Activated T-helper 1 cell treated with Interleukin-2 at 50 U/mL for 16 hours (primary cell): ENCODE measurements around the gene SYT1.
"Not testable (repeated sequence)": the region's sequence is repeated elsewhere in the genome, so short reads cannot be mapped to it uniquely, and the experiment has no call there.

ENCODE experiments used
- DNase-seq: peaks from one replicate; pipeline ENCODE4 v3.0.0-alpha.2; 2020; ENCODE audit warnings: low read depth

Gene SYT1

DNA sequence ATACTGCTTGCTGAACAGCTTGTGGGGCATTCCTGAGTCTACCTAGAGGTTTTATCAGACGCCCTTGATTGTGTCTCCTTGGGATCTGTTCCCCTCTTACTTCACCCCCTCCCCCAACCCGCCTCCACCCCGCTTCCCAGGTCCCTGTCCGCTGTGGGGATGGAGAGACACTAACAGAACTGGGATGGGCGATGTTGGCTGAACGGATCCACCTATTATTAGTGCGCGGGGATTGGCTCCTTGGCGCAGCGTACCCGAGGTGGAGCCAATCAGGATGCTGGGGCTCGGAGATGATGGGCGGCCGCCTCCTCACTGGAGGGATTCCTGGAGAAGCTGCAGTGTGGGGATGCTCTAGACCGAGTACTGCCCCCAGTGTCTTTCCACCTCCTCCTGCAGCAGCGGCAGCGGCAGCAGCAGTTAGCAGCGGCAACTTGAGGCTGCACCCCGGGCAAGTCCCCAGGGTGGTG is at the start of gene SYT1:
SYT1 (plus strand) TSS at position 372 of the 467 bp plus-strand sequence.
- no peak for DNase-seq

DNA sequence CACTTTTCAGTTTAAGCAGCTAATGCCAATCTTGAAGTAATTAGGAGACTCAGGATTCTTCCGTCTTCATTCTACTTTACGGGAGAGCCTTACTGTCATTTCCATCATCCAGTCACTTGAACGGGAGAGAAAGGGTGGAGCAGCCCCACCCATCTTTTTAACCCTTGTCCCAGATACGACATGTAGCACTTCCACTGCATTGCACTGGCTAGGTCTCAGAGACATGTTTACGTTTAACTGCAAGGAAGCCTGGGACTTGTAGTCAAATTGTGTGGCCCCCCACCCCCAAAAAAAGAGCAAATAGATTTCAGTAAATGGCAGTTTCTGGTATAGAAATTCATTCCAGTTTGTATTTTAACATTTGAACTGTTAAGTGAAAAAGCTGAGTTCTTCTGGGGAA is 46.1 kb upstream of the SYT1 start:
- no peak for DNase-seq

DNA sequence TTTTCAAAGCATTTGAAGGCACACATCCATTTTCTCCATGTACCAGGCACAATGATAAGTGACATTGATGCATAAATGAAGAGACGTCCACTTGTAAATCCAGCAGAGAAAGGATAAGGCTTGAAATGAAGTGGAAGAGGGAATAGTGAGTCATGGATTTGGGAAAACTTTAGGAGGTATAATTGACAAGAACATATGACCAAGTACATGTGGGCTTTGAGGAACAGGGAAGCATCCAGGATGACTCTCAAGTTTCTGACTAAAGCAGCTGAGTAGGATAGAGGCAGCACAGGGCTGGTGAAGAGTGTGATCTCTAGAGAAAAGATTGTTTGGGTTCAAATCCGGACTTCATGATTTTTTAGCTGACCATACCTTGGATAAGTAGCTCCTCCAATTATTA is 43.6 kb upstream of the SYT1 start:
- no peak for DNase-seq

DNA sequence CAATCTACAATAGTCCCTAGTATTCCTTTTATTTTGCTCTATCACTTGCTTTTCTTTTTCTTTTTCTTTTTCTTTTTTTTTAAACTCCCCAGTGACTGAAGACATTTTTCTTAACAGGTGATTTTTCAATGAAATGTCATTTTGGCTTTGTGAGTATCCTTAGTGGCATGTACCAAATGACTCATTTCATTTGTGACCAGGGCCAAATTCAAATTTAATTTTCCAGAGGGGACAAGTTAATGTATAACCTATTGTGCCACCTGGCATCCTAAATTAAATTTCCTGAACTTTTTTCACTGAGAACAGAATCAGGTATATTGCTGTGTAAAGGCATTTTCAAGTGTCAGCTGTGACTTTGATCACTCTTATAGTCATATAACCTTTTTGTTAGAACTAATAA is 39.7 kb upstream of the SYT1 start:
- DNase-seq = no peak

DNA sequence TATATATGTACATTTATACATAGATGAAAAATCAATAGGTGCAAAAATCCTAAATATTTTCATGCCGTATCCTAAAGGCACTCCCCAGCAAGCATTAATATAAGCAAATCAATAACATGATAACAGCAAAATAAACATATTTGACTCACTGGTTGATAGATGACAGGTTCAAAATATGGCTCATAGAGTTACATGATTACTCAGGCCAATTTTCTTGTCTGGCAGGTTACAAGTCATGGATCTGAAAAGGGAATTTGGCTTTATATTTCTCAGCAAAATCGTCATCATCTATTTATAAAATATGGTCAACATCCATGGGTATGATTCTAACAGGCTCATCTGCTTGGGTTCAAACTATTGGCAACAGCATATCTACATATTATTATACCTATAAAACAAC is 34.9 kb upstream of the SYT1 start:
- no peak for DNase-seq

DNA sequence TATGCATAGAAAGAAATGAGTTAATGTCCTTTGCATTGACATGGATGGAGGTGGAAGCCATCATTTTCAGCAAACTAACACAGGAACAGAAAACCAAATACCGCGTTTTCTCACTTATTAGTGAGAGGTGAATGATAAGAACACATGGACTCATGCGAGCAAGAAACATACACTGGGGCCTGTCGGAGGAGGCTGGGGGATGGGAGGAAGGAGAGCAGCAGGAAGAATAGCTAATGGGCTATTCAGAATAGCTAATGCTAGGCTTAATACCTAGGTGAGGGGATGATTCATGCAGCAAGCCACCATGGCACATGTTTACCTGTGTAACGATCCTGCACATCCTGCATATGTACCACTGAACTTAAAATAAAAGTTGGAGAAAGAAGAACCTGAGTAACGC is 29.1 kb upstream of the SYT1 start:
- DNase-seq = no peak

DNA sequence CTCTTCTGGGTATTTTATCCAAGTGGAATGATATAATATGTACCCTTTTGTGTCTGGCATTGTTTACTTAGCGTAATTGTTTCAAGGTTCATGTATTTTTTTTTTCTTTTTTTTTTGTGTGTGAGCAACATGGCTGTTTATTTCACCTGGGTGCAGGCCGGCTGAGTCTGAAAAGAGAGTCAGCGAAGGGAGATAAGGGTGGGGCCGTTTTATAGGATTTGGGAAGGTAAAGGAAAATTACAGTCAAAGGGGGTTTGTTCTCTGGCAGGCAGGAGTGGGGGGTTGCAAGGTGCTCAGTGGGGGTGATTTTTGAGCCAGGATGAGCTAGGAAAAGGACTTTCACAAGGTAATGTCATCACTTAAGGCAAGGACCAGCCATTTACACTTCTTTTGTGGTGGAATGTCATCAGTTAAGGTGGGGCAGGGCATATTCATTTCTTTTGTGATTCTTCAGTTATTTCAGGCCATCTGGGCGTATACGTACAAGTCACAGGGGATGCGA is 24.0 kb upstream of the SYT1 start:
- DNase-seq = not testable (repeated sequence)

DNA sequence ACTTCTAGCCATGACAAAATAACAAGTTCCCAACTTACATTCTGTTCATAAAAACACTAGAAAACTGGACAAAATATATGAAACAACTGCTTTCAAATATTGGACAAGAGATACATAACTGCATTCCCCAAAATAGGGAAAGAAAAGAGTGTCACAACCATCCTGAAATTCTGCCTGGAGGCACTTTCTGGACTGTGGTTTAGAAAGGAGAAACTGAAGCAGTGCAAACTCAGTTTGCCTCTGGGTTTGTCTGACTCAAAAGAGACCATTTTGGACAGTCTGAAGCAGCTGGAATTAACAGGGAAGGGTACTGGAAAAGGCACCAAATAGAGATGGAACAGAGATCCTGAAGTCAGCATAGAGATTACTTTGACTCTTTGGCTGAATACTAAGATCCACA is 11.3 kb upstream of the SYT1 start:
- no peak for DNase-seq

DNA sequence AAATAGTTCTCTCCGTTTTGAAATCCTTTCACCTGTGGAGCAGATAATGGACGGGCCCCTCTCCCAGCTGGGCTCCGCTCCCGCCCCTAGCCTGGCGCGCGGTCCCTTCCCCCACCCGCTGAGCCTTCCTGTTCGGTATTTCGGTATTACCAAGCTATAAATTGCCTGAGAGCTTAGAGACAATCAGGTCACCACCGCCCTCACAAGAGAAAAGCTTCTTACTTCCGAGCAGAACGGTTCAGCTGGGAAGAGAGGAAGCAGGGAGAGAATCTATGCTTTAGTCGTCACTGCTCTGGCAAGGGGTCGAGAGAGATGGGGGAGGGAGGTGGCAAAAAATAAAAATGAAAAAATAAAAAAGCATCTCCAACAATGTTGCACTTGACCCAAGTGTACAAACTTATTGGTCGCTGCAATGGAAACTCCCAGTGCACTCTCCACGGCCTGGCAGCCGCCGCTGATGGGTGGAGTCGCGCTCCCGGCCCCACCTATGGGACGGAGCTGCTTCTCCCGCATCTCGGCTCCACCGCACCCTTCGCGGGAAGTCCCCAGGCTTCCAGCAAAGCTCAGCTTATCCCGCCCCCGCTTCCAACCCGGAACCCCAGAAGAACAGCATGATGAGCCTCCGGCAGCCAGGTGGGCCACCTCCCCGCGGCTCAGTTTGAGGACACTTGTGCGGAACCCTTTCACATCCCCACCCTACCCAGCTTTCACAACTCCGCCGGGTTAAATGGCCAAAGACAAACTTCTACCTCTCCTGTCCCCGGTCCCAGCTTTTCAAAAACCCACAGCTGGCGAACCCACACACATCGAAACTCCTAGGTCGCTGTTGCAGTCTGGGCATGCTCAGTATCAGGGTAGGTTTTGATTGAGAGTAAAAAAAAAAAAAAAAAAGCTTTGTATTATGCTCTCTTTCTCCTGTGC is 832 bp upstream of the SYT1 start:
- DNase-seq = no peak

DNA sequence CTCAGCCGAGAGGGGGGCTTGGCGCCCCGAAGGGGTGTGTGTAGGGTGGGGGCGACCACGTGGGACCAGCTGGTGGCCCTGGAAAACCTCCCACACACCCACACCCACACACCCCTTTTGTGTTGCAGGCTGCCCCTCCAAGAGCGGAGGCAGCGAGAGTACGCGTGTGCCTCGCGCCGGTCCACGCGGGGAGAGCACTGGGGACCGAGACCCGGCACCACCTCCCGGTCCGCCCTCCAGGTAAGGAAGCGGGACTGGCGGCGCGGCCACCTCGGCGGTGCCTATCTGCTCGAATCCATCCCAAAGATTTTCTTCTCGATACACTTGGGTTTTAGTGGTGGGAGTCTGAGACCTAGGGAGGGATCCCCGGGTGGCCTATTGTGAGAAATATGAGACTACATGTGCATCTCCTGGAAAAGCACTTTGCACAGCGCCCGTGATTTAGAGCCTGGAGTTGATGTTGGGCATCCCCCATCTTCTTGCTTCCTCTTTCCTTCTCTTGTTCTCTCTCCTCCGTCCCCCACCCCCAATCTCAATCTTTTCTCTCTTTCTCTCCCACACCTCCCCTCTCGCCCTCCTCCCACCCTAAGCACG is 393 bp downstream of the SYT1 start:
- DNase-seq = no peak

DNA sequence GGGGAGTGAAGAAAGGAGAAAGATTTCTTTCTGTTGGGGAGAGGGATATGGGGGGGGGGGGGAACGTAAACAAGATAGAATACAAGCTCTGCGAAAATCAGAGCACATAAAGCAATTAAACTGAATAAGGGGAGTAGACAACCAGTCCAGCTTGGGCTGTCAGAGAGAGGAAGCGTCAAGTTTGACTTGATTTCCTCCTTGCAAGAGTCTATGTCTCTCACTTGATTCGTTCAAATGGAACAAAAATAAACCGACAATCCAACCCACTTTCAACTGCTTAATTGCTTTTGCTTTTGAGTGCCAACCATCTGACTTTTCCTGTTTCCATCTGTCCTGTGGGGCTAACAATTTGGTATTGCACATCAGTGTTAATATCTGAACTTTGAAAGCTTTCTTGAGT is 942 bp downstream of the SYT1 start:
- DNase-seq = no peak

DNA sequence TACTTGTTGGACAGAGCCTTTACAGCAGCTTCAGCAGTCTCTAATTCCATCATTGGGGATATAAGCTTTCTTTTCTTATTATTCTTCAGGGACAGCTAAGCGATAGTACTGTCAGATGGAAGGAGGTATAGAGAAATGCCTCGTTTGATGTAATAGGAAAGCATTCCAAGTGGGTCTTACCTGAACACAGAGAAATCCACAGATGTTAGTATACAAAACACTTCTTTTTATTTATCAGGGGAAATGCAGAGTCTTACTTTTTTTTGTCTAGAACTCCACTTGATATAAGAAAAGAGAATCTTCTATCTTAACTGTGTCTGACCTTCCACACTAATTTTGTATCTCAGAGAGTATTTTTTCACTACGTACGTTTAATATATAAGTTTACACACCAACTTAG is 1.9 kb downstream of the SYT1 start:
- no peak for DNase-seq

DNA sequence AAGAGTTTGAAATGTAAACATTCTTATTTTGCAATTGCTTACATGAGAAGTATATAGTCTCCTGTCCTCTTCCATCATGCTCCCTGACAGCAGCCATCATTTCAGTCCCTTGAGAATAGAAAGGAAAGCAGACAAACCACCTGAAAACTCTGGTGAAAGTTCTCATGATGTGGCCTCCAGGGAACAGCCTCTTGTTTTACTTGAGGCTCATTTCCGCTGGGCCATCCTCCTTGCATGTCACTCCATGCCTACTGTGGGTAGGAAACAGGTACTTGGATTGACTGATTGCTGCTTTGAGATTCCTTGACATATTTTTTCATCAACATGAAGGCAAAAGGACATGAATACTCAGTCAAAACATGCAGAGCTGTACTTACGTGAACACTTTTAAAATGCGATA is 6.0 kb downstream of the SYT1 start:
- DNase-seq = no peak

DNA sequence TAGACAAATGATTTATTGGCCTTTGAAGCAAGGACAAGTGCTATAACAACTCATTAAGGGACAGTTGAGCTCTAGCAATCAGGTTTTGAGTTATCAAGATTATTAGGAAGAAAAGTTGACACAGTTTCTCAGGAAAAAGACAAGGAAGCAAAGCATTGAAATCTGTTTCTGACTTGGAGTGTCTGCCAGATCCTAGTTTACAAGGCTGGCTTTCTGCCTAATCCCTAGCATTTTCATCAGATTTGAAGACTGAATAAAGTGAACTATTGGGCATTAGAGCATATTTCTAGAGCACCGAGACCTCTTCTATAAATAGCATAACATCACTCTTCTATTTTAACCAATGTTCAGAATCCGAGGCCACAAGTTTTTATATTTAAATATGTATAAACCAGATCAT is 7.0 kb downstream of the SYT1 start:
- no peak for DNase-seq

DNA sequence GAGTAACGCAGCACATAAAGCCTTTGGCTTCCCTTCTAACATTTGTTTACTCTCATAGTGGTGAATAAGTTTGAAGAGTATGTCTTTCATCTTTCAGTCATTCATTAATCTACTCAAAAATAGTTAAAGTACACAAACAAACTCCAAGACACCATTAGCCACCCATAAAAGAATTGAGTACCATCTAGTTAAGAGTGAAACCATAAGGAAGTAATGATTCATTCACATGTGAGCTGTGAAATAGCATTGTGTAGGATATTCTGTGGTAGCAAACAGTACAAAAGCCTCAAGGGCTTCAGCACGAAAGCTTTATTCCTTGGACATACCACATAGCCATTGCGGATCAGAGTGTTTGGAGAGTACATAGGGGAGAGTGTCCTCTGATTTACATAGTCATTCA is 13.9 kb downstream of the SYT1 start:
- DNase-seq = no peak

DNA sequence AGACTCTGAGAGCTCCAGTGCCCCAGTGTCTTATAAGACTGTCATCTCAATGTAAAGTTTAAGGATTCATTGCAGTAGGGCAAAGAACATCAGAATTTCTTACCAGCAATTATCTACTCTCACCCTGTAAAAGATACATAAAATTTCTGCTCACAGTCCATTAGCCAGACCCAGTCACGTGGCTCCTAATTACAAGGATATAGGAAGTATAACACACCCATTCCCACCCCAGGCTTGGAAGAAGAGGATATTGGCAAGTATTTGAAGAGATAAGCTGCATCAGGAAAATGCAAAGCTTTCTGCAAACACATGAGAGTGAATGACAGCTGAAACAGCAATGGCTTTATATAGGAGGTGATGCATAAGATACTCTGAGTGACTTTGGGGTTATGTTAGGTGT is 14.3 kb downstream of the SYT1 start:
- DNase-seq = no peak

DNA sequence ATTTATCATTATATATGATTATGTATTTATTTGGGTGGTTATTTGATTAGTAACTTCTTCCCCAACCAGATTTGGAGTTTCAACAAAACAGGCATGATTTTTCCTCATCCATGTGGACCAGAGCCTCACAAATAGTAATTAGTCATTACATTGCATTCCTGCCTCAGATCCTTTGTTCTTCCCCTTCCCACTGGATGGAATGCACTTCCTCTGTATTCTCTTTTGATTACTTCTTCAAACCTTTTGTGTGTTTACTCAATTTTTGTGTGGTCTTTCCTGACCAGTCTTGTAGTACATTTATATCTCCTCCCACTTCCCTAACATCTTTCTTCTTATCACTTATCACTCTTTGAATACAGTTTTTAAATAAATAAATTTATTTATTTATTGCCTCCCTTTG is 15.5 kb downstream of the SYT1 start:
- no peak for DNase-seq

DNA sequence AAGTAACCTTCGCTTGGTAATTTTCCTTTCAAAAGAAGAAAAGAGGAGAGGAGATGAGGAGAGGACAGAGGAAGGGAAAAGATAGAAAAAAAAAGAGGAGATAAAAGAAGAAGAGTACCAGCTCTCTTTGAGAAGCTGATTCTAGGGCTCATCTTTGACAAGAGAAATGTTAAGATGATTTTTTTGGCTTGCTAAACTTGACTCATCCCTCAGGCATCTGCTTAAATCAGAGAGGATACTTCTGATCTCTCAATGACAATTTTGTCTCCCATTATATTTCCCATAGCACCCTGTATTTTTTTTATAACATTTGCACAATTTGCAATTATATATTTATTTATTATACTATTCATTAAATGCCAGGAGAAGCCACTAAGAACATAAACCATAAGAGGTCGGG is 17.1 kb downstream of the SYT1 start:
- DNase-seq = no peak

DNA sequence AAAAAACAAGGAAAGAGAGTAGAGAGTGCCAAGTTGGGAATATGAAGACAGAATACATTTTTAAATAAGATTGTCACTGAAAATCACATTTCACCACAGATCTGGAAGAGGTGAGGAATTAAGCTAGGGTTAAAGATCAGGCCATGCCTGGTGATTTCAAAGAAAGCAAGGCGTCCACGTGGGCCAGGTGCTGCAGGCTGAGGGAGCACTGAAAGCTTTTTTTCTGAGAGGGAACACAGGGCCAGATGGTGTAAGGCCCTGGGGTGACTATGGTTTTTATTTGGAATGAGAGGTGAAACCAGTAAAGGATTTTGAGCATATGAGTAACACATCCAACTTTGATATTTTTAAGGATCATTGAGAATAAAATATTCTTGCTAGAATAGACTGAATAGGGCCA is 20.9 kb downstream of the SYT1 start:
- DNase-seq = no peak

DNA sequence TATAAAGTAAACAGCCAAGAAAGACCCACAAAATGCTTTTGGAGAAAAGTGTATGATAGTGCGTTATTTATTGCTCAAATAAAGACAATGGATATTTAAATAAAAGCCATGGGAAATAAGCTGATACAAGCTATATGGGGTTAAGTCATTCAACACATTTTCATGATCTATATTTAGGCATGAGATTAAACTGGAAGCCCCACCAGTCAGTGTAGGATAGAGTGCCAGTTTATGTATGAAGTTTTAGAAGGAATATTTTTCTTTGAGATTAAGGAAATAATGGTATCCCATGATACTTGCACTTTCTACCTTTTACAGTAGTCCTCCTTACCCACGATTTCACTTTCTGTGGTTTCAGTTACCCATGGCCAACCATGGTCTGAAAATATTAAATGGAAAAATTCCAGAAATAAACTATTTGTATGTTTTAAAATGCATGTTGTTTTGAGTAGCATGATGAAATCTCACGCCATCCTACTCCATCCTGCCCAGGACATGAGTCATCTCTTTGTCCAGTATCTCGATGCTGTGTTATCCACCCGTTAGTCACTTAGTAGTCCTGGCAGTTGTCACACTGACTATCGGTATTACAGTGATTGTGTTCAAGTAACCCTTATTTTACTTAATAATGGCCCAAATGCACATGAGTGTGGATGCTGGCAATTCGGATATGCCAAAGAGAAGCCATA is 22.3 kb downstream of the SYT1 start:
- DNase-seq = no peak

DNA sequence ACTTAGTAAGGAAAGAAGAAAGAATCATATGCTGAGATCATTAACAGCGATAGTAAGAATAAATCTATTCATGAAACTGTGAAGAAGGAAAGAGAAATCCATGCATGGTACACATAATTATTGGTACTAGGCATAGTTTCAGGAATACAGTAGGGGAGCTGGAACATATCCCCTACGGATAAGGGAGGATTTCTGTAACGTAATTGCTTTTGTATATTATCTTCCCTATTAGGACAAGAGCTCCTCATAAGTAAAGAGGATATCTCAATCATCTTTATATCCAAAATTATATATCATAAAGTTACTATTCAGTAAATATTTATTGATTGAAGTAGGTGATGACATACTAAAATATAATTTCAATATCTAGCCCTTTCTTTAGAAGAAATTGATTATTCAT is 22.9 kb downstream of the SYT1 start:
- no peak for DNase-seq

DNA sequence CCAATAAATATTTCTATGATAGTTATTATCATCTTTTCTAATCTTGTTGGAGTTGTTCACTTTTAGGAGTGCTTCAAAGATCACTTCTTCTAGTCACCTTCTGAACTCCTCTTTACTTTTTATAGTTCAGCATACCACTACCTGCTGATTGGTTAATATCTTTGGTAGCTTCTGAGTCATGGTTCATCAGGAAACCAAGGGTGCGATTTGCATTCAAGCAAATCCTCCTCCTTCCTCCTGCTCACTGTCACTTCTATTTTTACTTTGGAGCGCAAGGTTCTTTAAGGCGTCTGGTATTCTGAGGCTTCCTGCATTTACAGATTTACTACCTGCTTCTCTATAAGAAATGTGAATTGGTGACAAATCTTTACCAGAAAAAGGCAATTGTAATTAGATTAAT is 24.0 kb downstream of the SYT1 start:
- no peak for DNase-seq
